ENCODE measurements around the gene PTPRCAP.
"Not testable (repeated sequence)": the region's sequence is repeated elsewhere in the genome, so short reads cannot be mapped to it uniquely, and the experiment has no call there.

PTPRCAP gene

DNA sequence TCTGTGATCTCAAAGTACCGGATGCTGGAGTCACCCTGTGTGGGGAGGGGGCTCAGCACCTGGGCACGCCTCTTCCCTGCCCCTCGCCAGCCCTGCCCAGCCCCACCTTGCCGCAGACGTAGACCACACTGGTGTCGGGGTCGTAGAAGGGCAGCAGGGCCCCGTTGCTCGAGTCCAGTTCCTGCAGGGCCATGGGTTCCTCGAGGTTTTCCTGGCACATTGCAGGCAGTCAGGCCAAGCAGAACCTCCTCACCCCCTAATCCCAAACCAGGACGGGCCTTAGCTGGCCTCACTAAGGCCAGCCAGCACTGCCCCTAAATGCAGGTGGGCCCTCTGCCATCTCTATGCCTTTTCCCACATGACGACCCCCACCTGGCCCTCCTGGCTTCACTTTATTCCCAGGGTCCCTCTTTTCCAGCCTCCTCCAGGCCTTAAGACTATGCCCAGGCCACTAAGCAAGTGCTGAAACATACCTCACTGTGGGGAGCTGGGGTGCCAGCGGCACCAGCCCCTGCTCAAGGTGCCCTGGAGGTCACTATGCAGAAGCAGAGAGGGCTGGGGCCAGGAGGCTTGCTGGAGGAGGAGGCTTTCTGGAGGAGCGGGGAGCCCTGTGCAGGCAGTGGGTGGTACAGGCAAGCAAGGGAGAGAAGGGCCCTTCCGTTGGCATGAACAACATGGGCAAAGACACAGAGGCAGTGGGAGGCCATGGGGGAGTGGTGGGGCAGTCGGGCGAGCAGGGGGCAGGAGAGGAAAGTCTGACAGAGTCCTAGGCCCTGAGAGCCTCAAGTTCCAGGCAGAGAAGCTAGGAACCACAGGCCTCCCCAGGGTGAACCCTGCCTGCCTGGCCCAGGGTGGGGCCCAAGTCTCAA lies 3.0 kb upstream of the PTPRCAP start:
- DNase-seq, result no peak

GRCh38 chr11:67439321-67440228 lies 2.1 kb upstream of the PTPRCAP start:
- DNase-seq, result peak; percentile 75 to 88 (median 77)

- no peak for DNase-seq
Measured at GRCh38 chr11:67438158-67438902, 848 bp upstream of the PTPRCAP start.

- DNase-seq, result no peak
Measured at GRCh38 chr11:67437809-67438157, 301 bp upstream of the PTPRCAP start.

DNA sequence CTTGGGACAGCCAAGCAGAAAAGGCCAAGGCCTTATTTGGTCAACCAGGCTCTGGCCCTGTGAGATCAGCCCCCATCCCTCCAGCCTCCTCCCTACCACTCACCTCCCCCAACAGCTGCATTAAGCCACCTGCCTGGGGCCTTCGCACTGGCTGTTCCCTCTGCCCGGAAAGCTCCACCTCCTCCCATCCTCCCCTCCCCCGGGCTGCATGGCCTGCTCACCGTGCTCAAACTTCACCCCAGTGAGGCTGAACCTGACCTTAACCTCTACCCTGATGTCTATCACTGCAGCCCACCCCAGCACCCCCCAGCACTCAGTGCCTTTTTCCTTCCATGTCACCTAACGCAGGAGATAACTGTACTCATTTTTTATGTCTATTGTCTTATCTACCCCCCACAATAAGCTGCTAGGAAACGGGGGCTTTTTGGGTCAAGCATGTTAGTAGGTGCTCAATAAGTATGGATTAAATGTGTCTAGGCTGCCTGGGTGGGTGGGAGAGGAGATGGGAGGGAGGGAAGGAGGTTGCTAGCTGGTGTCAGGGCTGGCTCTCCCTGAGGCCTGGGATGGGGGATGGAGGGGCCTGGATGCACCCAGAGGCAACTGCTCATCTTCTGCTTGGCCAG lies 912 bp downstream of the PTPRCAP start:
- no peak for DNase-seq

GRCh38 chr11:67435727-67436458 lies 1.6 kb downstream of the PTPRCAP start:
- no peak for DNase-seq

DNA sequence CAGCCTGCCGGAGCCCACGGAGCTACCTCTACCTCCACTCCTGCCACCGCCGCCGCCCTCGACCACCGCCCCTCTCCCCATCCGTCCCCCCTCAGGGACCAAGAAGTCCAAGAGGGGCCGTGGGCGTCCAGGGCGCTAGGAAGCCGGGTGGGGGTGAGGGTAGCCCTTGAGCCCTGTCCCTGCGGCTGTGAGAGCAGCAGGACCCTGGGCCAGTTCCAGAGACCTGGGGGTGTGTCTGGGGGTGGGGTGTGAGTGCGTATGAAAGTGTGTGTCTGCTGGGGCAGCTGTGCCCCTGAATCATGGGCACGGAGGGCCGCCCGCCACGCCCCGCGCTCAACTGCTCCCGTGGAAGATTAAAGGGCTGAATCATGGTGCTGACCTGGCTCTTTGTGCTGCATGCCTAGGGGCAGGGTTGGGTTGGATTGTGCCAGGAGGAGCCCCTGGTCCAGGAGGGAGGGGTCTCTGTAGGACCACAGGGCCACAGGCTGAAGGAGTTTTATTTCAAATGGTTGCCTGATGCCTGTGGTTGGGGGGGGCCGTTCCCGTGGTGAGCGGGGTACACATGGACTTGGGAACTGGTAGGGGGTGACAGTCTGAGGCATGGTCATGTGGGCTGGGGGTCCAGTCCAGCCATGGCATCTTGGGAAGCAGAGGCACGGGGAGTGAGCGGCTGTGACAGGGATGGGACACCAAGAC lies 2.3 kb downstream of the PTPRCAP start:
- DNase-seq, result no peak

DNA sequence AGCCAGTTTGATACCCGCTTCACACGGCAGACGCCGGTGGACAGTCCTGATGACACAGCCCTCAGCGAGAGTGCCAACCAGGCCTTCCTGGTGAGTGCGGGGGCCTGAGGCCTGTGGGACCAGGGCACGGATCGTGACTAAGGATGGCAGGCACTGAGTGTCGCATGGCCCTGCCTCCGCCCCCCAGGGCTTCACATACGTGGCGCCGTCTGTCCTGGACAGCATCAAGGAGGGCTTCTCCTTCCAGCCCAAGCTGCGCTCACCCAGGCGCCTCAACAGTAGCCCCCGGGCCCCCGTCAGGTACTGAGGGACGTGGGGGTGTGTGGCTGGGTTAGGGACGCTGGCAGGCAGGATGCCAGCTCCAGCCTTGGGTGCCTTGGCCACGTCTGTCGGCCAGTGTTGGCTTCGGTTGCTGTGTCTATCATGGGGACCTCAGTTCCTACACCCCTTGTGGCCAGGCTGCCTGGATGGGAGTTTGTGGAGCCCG lies 3.0 kb downstream of the PTPRCAP start:
- no peak for DNase-seq

DNA sequence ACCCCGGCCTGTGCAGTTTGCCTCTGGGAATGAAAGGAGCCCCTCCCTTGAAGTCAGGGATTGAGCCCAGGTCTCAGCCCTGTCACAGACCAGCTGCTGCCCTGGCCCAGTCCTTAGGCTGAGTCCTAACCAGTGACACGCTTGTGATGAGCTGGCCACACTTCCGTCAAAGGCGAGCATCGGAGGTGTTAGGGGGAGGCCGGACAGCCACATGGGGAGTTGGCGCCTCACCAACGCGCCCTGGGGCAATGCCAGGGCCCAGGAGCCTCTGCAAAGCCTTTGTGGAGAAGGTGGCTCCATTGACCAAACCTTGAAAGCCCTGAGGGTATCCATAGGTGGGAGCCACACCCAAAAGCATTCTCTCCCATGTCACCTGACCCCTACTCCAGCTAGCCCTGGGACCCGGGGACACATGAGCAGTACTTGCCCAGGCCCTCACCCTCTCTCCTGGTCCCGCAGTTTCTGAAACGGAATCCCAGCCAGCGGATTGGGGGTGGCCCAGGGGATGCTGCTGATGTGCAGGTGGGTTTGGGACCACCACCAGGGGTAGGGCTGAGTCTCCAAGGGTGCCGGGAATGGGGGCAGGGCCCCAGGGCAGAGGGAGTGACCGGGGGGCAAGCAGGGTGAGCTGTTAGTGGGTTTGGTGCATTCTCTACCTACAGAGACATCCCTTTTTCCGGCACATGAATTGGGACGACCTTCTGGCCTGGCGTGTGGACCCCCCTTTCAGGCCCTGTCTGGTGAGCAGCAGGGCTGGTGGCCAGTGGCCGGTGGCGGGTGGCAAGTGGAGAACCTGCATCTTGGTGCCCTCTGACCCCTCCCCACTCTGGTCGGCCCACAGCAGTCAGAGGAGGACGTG lies 3.7 kb downstream of the PTPRCAP start:
- DNase-seq, result no peak

GRCh38 chr11:67432655-67433349 lies 4.7 kb downstream of the PTPRCAP start:
- DNase-seq, result no peak

DNA sequence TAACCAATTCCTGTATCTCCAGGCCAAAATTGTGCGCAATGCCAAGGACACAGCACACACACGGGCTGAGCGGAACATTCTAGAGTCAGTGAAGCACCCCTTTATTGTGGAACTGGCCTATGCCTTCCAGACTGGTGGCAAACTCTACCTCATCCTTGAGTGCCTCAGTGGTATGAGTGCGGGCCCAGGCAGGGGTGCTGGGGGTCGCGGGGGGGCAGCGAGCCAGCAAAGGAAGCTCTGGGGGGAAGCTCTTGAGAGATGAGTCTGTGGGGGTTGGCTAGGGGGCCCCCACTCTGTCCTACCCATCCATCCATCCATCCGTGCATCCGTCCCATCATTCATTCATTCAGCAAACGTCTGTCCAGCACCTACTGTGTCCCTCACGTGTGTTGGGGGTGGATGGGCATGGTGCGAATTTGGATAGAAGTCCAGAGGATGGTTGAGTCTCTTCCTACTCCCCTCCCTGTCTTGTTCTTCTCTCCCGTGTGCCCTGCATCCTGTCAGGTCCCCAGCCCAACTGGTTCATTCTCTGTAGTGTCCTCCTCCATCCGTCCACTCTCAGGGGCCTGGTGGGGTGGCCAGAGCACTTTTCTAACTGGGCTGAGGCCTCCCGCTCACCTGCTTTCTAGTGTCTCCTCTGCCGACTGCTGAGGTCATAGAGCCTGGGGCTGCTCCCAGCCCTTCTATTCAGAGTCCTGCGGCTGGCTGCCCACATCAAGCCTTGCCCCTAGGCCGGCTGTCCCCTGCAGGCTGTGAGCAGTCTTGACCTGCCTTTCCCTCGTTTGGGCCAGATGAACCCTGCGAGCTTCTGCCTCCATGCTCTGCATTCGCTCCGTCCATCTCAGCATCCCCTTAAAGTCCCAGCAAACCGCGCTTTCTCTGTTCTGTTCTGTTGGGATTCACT lies 5.9 kb downstream of the PTPRCAP start:
- no peak for DNase-seq

GRCh38 chr11:67429722-67430121 lies 7.8 kb downstream of the PTPRCAP start:
- no peak for DNase-seq

GRCh38 chr11:67429038-67429668 lies 8.3 kb downstream of the PTPRCAP start:
- DNase-seq, result no peak

DNA sequence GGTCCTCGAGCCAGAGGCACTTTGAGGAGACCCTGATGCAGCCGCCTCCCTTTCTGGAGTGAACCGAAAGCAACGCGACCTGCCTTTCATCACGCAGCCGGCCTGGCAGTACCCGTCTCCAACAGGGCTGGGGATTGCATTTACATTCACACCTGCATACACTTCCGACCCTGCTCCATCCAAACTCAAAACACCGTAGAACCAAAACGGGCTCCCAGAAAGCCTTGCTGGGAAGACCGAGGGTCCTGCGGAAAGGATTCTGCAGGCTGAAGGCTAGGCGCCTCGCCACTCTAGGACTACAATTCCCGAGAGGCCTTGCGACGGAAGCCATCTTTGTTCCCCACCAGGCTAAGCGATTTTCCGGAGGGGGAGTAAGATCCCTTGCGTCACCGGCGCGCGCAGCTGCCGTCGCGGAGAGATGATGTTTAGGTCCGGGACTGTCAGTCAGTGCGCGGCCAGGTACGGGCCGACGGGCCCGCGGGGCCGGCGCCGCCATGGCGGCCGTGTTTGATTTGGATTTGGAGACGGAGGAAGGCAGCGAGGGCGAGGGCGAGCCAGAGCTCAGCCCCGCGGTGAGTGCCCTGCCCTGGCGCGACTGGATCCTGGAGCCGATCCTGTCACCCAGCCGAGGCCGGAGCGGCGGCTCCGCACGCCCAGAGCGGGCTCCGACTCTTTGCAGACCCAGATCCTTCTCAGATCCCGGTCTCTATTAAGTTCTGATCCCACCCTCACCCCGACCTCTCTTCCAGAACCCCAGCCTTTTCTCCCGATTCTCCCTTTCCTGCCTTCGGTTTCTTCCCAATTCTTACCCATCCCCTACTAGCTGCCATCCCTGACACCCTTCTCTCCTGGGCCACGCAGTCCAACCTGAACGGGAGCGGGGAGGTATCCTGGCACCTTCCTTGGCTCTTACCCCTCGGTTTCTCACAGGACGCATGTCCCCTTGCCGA lies 9.2 kb downstream of the PTPRCAP start, which contains the start of gene RPS6KB2:
TSS of gene RPS6KB2 (plus strand) at position 443 of the 950 bp plus-strand sequence. CDS start at position 495, 52 bp downstream.
- peak; percentile 97 to 99 (median 98) for DNase-seq

DNA sequence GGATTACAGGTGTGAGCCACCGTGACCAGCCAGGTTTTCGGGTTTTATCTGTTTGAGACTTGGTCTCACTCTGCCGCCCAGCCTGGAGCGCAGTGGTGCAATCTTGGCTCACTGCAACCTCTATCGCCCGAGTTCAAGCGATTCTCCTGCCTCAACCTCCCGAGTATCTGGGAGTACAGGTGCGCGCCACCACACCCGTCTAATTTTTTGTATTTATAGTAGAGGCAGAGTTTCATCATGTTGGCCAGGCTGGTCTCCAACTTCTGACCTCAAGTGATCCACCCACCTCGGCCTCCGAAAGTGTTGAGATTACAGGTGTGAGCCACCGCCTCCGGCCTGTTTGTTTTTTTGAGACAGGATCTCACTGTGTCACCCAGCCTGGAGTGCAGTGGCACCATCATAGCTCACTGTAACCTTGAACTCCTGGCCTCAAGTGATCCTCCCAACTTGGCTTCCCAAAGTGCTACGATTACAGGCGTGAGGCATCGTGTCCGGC lies 10.1 kb downstream of the PTPRCAP start:
- not testable (repeated sequence) for DNase-seq

- no peak for DNase-seq
Measured at GRCh38 chr11:67423891-67424613, 13.4 kb downstream of the PTPRCAP start.

Data from suppressor macrophage treated with lipopolysaccharide for 1 hour (primary cell).